NCI-H146 treated with DMSO at 0.1 percent for 48 hours (cell line): Measurements from ENCODE around the gene IPMK.

Source experiments
- DNase-seq: peaks from one replicate; lab custom pipeline; 2025; ENCODE audit not compliant: unreplicated experiment; lab: John Stamatoyannopoulos, UW

The IPMK gene

GRCh38 chr10:58267713-58268453 lies at the start of gene IPMK:
IPMK (minus strand) TSS chr10:58267894; CDS start chr10:58267611, 283 bp downstream.
- peak; percentile 72 for DNase-seq

GRCh38 chr10:58316874-58317273 lies 49.2 kb upstream of the IPMK start:
- DNase-seq = no peak

GRCh38 chr10:58311026-58311425 lies 43.3 kb upstream of the IPMK start:
- DNase-seq = no peak

GRCh38 chr10:58307676-58308075 lies 40.0 kb upstream of the IPMK start:
- DNase-seq = no peak

- DNase-seq = peak; percentile 94
These were observed 38.1 kb upstream of the IPMK start for GRCh38 chr10:58305821-58306220.

- no peak for DNase-seq
These were observed 36.5 kb upstream of the IPMK start for GRCh38 chr10:58304099-58304633.

GRCh38 chr10:58302254-58302653 lies 34.6 kb upstream of the IPMK start:
- DNase-seq = no peak

- peak; percentile 57 for DNase-seq
These were observed 33.0 kb upstream of the IPMK start for GRCh38 chr10:58300676-58301075.

- peak; percentile 29 for DNase-seq
These were observed 31.9 kb upstream of the IPMK start for GRCh38 chr10:58299580-58299979.

- no peak for DNase-seq
These were observed 26.3 kb upstream of the IPMK start for GRCh38 chr10:58293989-58294388.

- peak; percentile 46 for DNase-seq
These were observed 24.0 kb upstream of the IPMK start for GRCh38 chr10:58291538-58292174.

GRCh38 chr10:58282615-58283014 lies 14.9 kb upstream of the IPMK start:
- DNase-seq = no peak

GRCh38 chr10:58281092-58281752 lies 13.5 kb upstream of the IPMK start:
- DNase-seq = no peak

GRCh38 chr10:58280477-58280876 lies 12.8 kb upstream of the IPMK start:
- no peak for DNase-seq

- DNase-seq = no peak
These were observed 11.2 kb upstream of the IPMK start for GRCh38 chr10:58278962-58279307.

- no peak for DNase-seq
These were observed 10.7 kb upstream of the IPMK start for GRCh38 chr10:58278274-58278961.

- DNase-seq = no peak
These were observed 8.2 kb upstream of the IPMK start for GRCh38 chr10:58275908-58276307.

GRCh38 chr10:58275261-58275660 lies 7.6 kb upstream of the IPMK start:
- no peak for DNase-seq

- no peak for DNase-seq
These were observed 2.1 kb upstream of the IPMK start for GRCh38 chr10:58269782-58270290.

GRCh38 chr10:58268946-58269781 lies 1.5 kb upstream of the IPMK start, which contains the start of gene CISD1:
CISD1 (plus strand) TSS chr10:58269162; CDS start chr10:58269274, 112 bp downstream.
- DNase-seq = peak; percentile 95
